Measurements from ENCODE around the gene CD109. TPM values are rescaled to one million over a fixed set of nuclear protein-coding genes. Genes with fewer than 3 reads are reported as not detected.

Gene CD109
- total and polyA plus RNA-seq, 2 of the 8 experiments (the other 6 are each of a cell fraction or from before 2014, with no cell fraction given), result 1.4 to 5.3 TPM

DNA sequence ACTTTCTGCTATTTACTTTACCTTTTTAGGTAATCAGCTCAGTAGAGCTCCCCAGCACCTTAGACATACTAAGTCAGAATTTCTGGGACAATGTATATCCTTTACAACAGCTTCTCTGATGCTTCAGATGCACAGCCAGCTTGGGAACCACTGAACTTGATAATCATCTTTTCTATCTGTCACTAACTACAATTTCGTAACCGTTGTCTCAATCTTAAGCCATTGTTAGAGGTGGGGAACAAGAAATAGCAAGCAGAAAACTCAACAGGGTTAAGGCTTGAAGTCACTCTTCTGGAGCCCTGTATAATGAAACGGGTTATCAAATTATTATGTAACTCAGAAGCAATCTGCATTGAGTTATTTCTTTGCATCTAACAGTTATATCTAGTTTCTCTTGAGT, 47.1 kb downstream of the CD109 start:
- no peaks in the 10 kb centered on the region for H3K9me3 ChIP-seq (ENCODE audit: insufficient read depth in 2 of 2, low read depth in 1 of 2, low read length in 1 of 2)
- H2BK15ac ChIP-seq (ENCODE audit: low read length), result no peak overlapping the region
- no peak overlapping the region for H3K18ac ChIP-seq (ENCODE audit: extremely low read depth, low read length)
- H3K4me2 ChIP-seq (ENCODE audit: insufficient read depth in 1 of 2, low read depth in 2 of 2, low read length in 2 of 2), result no peak overlapping the region
- no peaks in the 10 kb centered on the region for H3K79me1 ChIP-seq (ENCODE audit: low read depth, low read length)
- no peak overlapping the region for H2BK12ac ChIP-seq (ENCODE audit: low read depth, low read length)
- H4K91ac ChIP-seq (replicated peaks; ENCODE audit: insufficient read length, low read length), result no peak overlapping the region
- H2BK20ac ChIP-seq (ENCODE audit: low read length), result no peak overlapping the region
- H3K36me3 ChIP-seq (ENCODE audit: control insufficient read depth in 2 of 4, insufficient read depth in 4 of 4, low read length in 3 of 4), result no peaks in the 10 kb centered on the region
- H3K9ac ChIP-seq (replicated peaks in 1 of 4; ENCODE audit: extremely low read depth in 1 of 4, low read depth in 3 of 4, low read length in 3 of 4), result no peak overlapping the region
- CTCF ChIA-PET (ENCODE audit: partially characterized antibody), result interaction anchor here (0.9 to 7.7 kb wide), 3 partner anchors 10 to 1464 kb away, joined by 3 to 104 read pairs (median 20); partner anchors contain the start of gene COL12A1
- POLR2A ChIA-PET (ENCODE audit: partially characterized antibody), result no interaction called here
- no peak for TF ChIP-seq POLR2AphosphoS5 (IDR thresholded peaks at IDR 0.05; ENCODE audit: low read depth, low read length)
- no peak for TF ChIP-seq SUZ12 (IDR thresholded peaks at IDR 0.05; ENCODE audit: low read length)
- TF ChIP-seq EGR1 (IDR thresholded peaks at IDR 0.05; ENCODE audit: borderline replicate concordance, low read depth, low read length), result no peak
- TF ChIP-seq SRF (IDR thresholded peaks at IDR 0.05; ENCODE audit: low read depth, low read length), result no peak
- TF ChIP-seq BRCA1 (IDR thresholded peaks at IDR 0.05; ENCODE audit: low read depth, low read length), result no peak
- H3K56ac ChIP-seq (replicated peaks; ENCODE audit: insufficient read length, low read depth, low read length), result no peak overlapping the region
- H3K27me3 ChIP-seq (replicated peaks in 1 of 4; ENCODE audit: control insufficient read depth in 3 of 4, extremely low read depth in 1 of 4, insufficient read depth in 3 of 4, low read length in 3 of 4), result no peaks in the 10 kb centered on the region
- WGBS, 2 experiments (ENCODE audit: extremely low coverage in 1 of 2, insufficient coverage in 1 of 2, insufficient read length in 1 of 2, insufficient replicate concordance in 2 of 2, low coverage in 1 of 2, low lambda C conversion rate in 2 of 2, missing lambda C conversion rate in 1 of 2), result 94% methylated on average over 3 of the region's 3 CpGs; no CpG with 5 or more reads in 1 of the 2 experiments
- no peak overlapping the region for H2AK5ac ChIP-seq (ENCODE audit: low read depth, low read length)
- no peak overlapping the region for H2BK120ac ChIP-seq (replicated peaks; ENCODE audit: low read depth, low read length)
- no peak for FAIRE-seq
- no peak overlapping the region for H4K5ac ChIP-seq (ENCODE audit: insufficient read length, low read depth, low read length)
- no peak for DNase-seq (ENCODE audit: low read depth in 1 of 2, low spot score in 2 of 2)
- H3K79me2 ChIP-seq (ENCODE audit: control insufficient read depth in 1 of 2, insufficient read depth in 2 of 2, low read length in 2 of 2), result no peaks in the 10 kb centered on the region
- no peak overlapping the region for H4K8ac ChIP-seq (ENCODE audit: extremely low read depth, insufficient read depth, low read length)
- no peak overlapping the region for H3K27ac ChIP-seq (ENCODE audit: low read depth, low read length)
- H4K20me1 ChIP-seq (replicated peaks in 1 of 2; ENCODE audit: control insufficient read depth in 1 of 2, insufficient read depth in 2 of 2, low read length in 2 of 2), result no peaks in the 10 kb centered on the region
- no peak overlapping the region for H3K14ac ChIP-seq (ENCODE audit: insufficient read length)
- H3K4me1 ChIP-seq (replicated peaks in 1 of 4; ENCODE audit: control insufficient read depth in 3 of 4, insufficient read depth in 4 of 4, low read length in 3 of 4), result no peaks in the 10 kb centered on the region
- H3K23ac ChIP-seq (ENCODE audit: insufficient read length), result no peak overlapping the region
- H2BK5ac ChIP-seq (ENCODE audit: low read depth, low read length), result no peak overlapping the region
- H3K23me2 ChIP-seq (ENCODE audit: low read depth, low read length), result no peaks in the 10 kb centered on the region
- no peak overlapping the region for H2AFZ ChIP-seq (ENCODE audit: low read length)
- no peak overlapping the region for H3K4ac ChIP-seq (replicated peaks; ENCODE audit: insufficient read length, low read depth, low read length)
- H3K4me3 ChIP-seq (ENCODE audit: extremely low read depth in 1 of 4, insufficient read depth in 2 of 4, low read depth in 3 of 4, low read length in 4 of 4), result no peak overlapping the region

All from H1 (cell line).